ENCODE measurements around the gene IL11RA. TPM values are rescaled to one million over a fixed set of nuclear protein-coding genes. Genes with fewer than 3 reads are reported as not detected.

Gene IL11RA
- total and polyA plus RNA-seq, 2 of the 8 experiments (the other 6 are each of a cell fraction or from before 2014, with no cell fraction given): 5.5 to 9.1 TPM

GRCh38 chr9:34685591-34685990 lies 33.6 kb downstream of the IL11RA start:
- H3K9me3 ChIP-seq (ENCODE audit: insufficient read depth in 2 of 2, low read depth in 1 of 2, low read length in 1 of 2): no peaks in the 10 kb centered on the region
- H3K18ac ChIP-seq (ENCODE audit: extremely low read depth, low read length): no peak overlapping the region
- no peak overlapping the region for H4K91ac ChIP-seq (replicated peaks; ENCODE audit: insufficient read length, low read length)
- no peak overlapping the region for H2AK5ac ChIP-seq (ENCODE audit: low read depth, low read length)
- no peak overlapping the region for H3K4me3 ChIP-seq (ENCODE audit: extremely low read depth in 1 of 4, insufficient read depth in 2 of 4, low read depth in 3 of 4, low read length in 4 of 4)
- H3K36me3 ChIP-seq (ENCODE audit: control insufficient read depth in 2 of 4, insufficient read depth in 4 of 4, low read length in 3 of 4): no peaks in the 10 kb centered on the region
- H2BK15ac ChIP-seq (ENCODE audit: low read length): no peak overlapping the region
- no peak overlapping the region for H2AFZ ChIP-seq (ENCODE audit: low read length)
- DNase-seq (ENCODE audit: low read depth in 1 of 2, low spot score in 2 of 2): no peak
- H2BK120ac ChIP-seq (replicated peaks; ENCODE audit: low read depth, low read length): no peak overlapping the region
- ChIA-PET POLR2A (ENCODE audit: partially characterized antibody) (interaction anchor here (0.6 kb wide), 1 partner anchor 9 kb away, joined by 3 read pairs; no protein-coding TSS in a partner anchor), CTCF (ENCODE audit: partially characterized antibody) (interaction anchor here (1.0 to 12.6 kb wide), 5 partner anchors 8 to 17 kb away, joined by 3 to 147 read pairs (median 5); no protein-coding TSS in a partner anchor)
- no peak overlapping the region for H2BK5ac ChIP-seq (ENCODE audit: low read depth, low read length)
- H3K27ac ChIP-seq (ENCODE audit: low read depth, low read length): no peak overlapping the region
- peaks cover 0 to 3% (median 1%) of the 10 kb centered on the region in 4 experiments; a peak in 2 of 7 replicates for H3K4me1 ChIP-seq (replicated peaks in 1 of 4; ENCODE audit: control insufficient read depth in 3 of 4, insufficient read depth in 4 of 4, low read length in 3 of 4)
- no peak overlapping the region for H4K8ac ChIP-seq (ENCODE audit: extremely low read depth, insufficient read depth, low read length)
- H3K9ac ChIP-seq (replicated peaks in 1 of 4; ENCODE audit: extremely low read depth in 1 of 4, low read depth in 3 of 4, low read length in 3 of 4): no peak overlapping the region
- H3K4ac ChIP-seq (replicated peaks; ENCODE audit: insufficient read length, low read depth, low read length): no peak overlapping the region
- 49% methylated on average over 4 of the region's 4 CpGs; no CpG with 5 or more reads in 1 of the 2 experiments for WGBS, 2 experiments (ENCODE audit: extremely low coverage in 1 of 2, insufficient coverage in 1 of 2, insufficient read length in 1 of 2, insufficient replicate concordance in 2 of 2, low coverage in 1 of 2, low lambda C conversion rate in 2 of 2, missing lambda C conversion rate in 1 of 2)
- no peaks in the 10 kb centered on the region; the same call in 1 of the 2 replicates for H3K23me2 ChIP-seq (ENCODE audit: low read depth, low read length)
- H3K23ac ChIP-seq (ENCODE audit: insufficient read length): no peak overlapping the region
- H2BK20ac ChIP-seq (ENCODE audit: low read length): no peak overlapping the region
- H3K79me1 ChIP-seq (ENCODE audit: low read depth, low read length): no peaks in the 10 kb centered on the region
- H3K4me2 ChIP-seq (ENCODE audit: insufficient read depth in 1 of 2, low read depth in 2 of 2, low read length in 2 of 2): no peak overlapping the region
- no peaks in the 10 kb centered on the region for H3K27me3 ChIP-seq (replicated peaks in 1 of 4; ENCODE audit: control insufficient read depth in 3 of 4, extremely low read depth in 1 of 4, insufficient read depth in 3 of 4, low read length in 3 of 4)
- no peak overlapping the region for H3K14ac ChIP-seq (ENCODE audit: insufficient read length)
- no peaks in the 10 kb centered on the region for H3K79me2 ChIP-seq (ENCODE audit: control insufficient read depth in 1 of 2, insufficient read depth in 2 of 2, low read length in 2 of 2)
- H4K20me1 ChIP-seq (replicated peaks in 1 of 2; ENCODE audit: control insufficient read depth in 1 of 2, insufficient read depth in 2 of 2, low read length in 2 of 2): no peaks in the 10 kb centered on the region
- H2BK12ac ChIP-seq (ENCODE audit: low read depth, low read length): no peak overlapping the region
- no peak for FAIRE-seq
- H3K56ac ChIP-seq (replicated peaks; ENCODE audit: insufficient read length, low read depth, low read length): no peak overlapping the region
- no peak overlapping the region for H4K5ac ChIP-seq (ENCODE audit: insufficient read length, low read depth, low read length)
- TF ChIP-seq SIX5 (IDR thresholded peaks at IDR 0.05; ENCODE audit: low read depth, low read length) (no peak), MAX (IDR thresholded peaks at IDR 0.05) (no peak), SP4 (IDR thresholded peaks at IDR 0.05; ENCODE audit: low read length) (no peak), NRF1 (IDR thresholded peaks at IDR 0.05; ENCODE audit: low read depth, low read length) (no peak), RXRA (IDR thresholded peaks at IDR 0.05; ENCODE audit: insufficient read depth, low read depth, low read length) (no peak), KDM5A (IDR thresholded peaks at IDR 0.05; ENCODE audit: low read length) (no peak), TAF1 (IDR thresholded peaks at IDR 0.05; ENCODE audit: low read depth, low read length) (no peak), SRF (IDR thresholded peaks at IDR 0.05; ENCODE audit: low read depth, low read length) (no peak), CEBPB (IDR thresholded peaks at IDR 0.05; ENCODE audit: low read depth, low read length) (no peak)

All from H1 (cell line).